Naive B cell (primary cell): Measurements from ENCODE around the gene HOXA1. TPM values are rescaled to one million over a fixed set of nuclear protein-coding genes. Genes with fewer than 3 reads are reported as not detected.

Source experiments
- polyA plus RNA-seq, 6 donors: library from polyadenylated mRNA; unstranded; fragments of 300-500 nt; fragmentation: Illumina TruSeq; gene quantifications; one replicate each; pipeline ENCODE4 v1.2.3, GENCODE V29; 2021; ENCODE audit warnings: low read depth in 6 of 6

Gene HOXA1
- polyA plus RNA-seq, 6 donors from 2014 or later = 0.22 TPM; not detected in 5

Other genes starting within 250 kb of the HOXA1 start
- 100 to 1,000 TPM; 122 to 192 (median 157) TPM for gene SKAP2, start 231.4 kb downstream of the HOXA1 start, polyA plus RNA-seq
- not detected for gene HOXA2, start 6.7 kb upstream of the HOXA1 start, polyA plus RNA-seq
- not detected for gene HOXA4, start 34.8 kb upstream of the HOXA1 start, polyA plus RNA-seq
- not detected for gene HOXA5, start 47.7 kb upstream of the HOXA1 start, polyA plus RNA-seq
- gene HOXA6, start 51.8 kb upstream of the HOXA1 start, polyA plus RNA-seq = not detected
- gene HOXA3, start 56.6 kb upstream of the HOXA1 start, polyA plus RNA-seq = not detected
- not detected for gene HOXA7, start 60.7 kb upstream of the HOXA1 start, polyA plus RNA-seq
- gene HOXA9, start 69.5 kb upstream of the HOXA1 start, polyA plus RNA-seq = not detected
- not detected for gene HOXA10, start 78.3 kb upstream of the HOXA1 start, polyA plus RNA-seq
- not detected for gene HOXA11, start 89.2 kb upstream of the HOXA1 start, polyA plus RNA-seq
- not detected for gene HOXA13, start 104.1 kb upstream of the HOXA1 start, polyA plus RNA-seq
- not detected for gene EVX1, start 146.8 kb upstream of the HOXA1 start, polyA plus RNA-seq